K562 (cell line): Measurements from ENCODE around the gene TNIP1. TPM values are rescaled to one million over a fixed set of nuclear protein-coding genes. Genes with fewer than 3 reads are reported as not detected.
A peak's percentile ranks its signal among the peaks of the same experiment; 100 is the strongest.

Source experiments
- AFF4 ChIP-seq: sonication (generic); formaldehyde crosslinking; IDR thresholded peaks from 2 replicates; pipeline ENCODE4 v1.8.0; 2023; ENCODE audit warnings: mild to moderate bottlenecking, missing genetic modification reagents
- FOS ChIP-seq: IDR thresholded peaks from 3 replicates; pipeline ENCODE4 v1.6.1; 2011; ENCODE audit not compliant: insufficient read length; ENCODE audit errors: extremely low read depth
- FOXP1 ChIP-seq: sonication (generic); formaldehyde crosslinking; IDR thresholded peaks from 2 replicates; pipeline ENCODE4 v1.8.0; 2022; ENCODE audit warnings: mild to moderate bottlenecking, missing genetic modification reagents
- HMG20B ChIP-seq: fragments of 250-450 bp; sonication (Bioruptor Pico); IDR thresholded peaks from 2 replicates; pipeline ENCODE4 v1.5.0; 2021; ENCODE audit warnings: mild to moderate bottlenecking
- MTA2 ChIP-seq: fragments of 450-650 bp; IDR thresholded peaks from 2 replicates; pipeline ENCODE4 v1.6.1; 2016; ENCODE audit warnings: low read depth
- NFRKB ChIP-seq: fragments of 450-650 bp; IDR thresholded peaks from 2 replicates; pipeline ENCODE4 v1.6.1; 2016; ENCODE audit warnings: low read depth
- POLR2H ChIP-seq: IDR thresholded peaks from 2 replicates; pipeline ENCODE4 v1.6.1; 2016; ENCODE audit warnings: missing genetic modification characterization, low read depth, mild to moderate bottlenecking, control low read depth, missing compliant biosample characterization, moderate library complexity
- SUPT5H ChIP-seq: fragments of 450-650 bp; IDR thresholded peaks from 2 replicates; pipeline ENCODE4 v1.6.1; 2016
- TARDBP ChIP-seq: fragments of 450-650 bp; IDR thresholded peaks from 2 replicates; pipeline ENCODE4 v1.6.1; 2016
- TCF3 ChIP-seq: sonication (generic); formaldehyde crosslinking; IDR thresholded peaks from 2 replicates; pipeline ENCODE4 v1.4.0; 2020; ENCODE audit warnings: mild to moderate bottlenecking, missing genetic modification reagents
- ZNF644 ChIP-seq: fragments of 200-800 bp; sonication (Bioruptor generic); IDR thresholded peaks from 2 replicates; pipeline ENCODE4 v1.6.1; 2016; ENCODE audit warnings: low read depth, missing genetic modification characterization, missing compliant biosample characterization
- ZNF655 ChIP-seq: fragments of 250-450 bp; sonication (Bioruptor Pico); IDR thresholded peaks from 2 replicates; pipeline ENCODE4 v1.5.0; 2021
- polyA plus RNA-seq, 8 experiments: library from polyadenylated mRNA; depleted of rRNA in 4 of 8; stranded (reverse) in 5 of 8; unstranded in 3 of 8; fragments of >200 nt; fragmentation: Nextera tagmentation in 2 of 8; fragmentation: Illumina TruSeq in 1 of 8; extraction: Ambion mirVana in 2 of 8; extraction: Trizol in 1 of 8; gene quantifications; 2 replicates each; pipeline versions ENCODE4 v1.2.1 to v1.2.3, GENCODE V29; 2011 to 2014; ENCODE audit warnings: inconsistent platforms in 1 of 8, missing spikeins in 1 of 8
- total RNA-seq, 7 experiments: library from RNA; depleted of rRNA in 6 of 7; stranded (reverse); fragments of >200 nt in 6 of 7; fragmentation: Illumina TruSeq in 2 of 7; extraction: Trizol in 2 of 7; gene quantifications; 2 replicates each; pipeline versions ENCODE4 v1.2.1 to v1.2.3, GENCODE V29; 2011 to 2021; ENCODE audit warnings: low replicate concordance in 1 of 7
- TF ChIP-seq, protein P1 (sequence below): fragments of 200-400 bp; formaldehyde crosslinking; IDR thresholded peaks from 2 replicates; pipeline ENCODE4 v1.6.1; 2017; ENCODE audit warnings: mild to moderate bottlenecking, low read depth, low read length, moderate library complexity
- TF ChIP-seq, protein P2 (sequence below): fragments of 450-650 bp; formaldehyde crosslinking; IDR thresholded peaks from 2 replicates; pipeline ENCODE4 v1.4.0; 2020; ENCODE audit warnings: mild to moderate bottlenecking, moderate library complexity
- TF ChIP-seq, protein P3 (sequence below): sonication (generic); formaldehyde crosslinking; IDR thresholded peaks from 2 replicates; pipeline ENCODE4 v1.9.0; 2022; ENCODE audit warnings: mild to moderate bottlenecking, missing genetic modification reagents

TNIP1 gene
- total and polyA plus RNA-seq, 9 of the 15 experiments (the other 6 are each of a cell fraction or from before 2014, with no cell fraction given), result 0.46 to 41.0 (median 24.6) TPM

DNA sequence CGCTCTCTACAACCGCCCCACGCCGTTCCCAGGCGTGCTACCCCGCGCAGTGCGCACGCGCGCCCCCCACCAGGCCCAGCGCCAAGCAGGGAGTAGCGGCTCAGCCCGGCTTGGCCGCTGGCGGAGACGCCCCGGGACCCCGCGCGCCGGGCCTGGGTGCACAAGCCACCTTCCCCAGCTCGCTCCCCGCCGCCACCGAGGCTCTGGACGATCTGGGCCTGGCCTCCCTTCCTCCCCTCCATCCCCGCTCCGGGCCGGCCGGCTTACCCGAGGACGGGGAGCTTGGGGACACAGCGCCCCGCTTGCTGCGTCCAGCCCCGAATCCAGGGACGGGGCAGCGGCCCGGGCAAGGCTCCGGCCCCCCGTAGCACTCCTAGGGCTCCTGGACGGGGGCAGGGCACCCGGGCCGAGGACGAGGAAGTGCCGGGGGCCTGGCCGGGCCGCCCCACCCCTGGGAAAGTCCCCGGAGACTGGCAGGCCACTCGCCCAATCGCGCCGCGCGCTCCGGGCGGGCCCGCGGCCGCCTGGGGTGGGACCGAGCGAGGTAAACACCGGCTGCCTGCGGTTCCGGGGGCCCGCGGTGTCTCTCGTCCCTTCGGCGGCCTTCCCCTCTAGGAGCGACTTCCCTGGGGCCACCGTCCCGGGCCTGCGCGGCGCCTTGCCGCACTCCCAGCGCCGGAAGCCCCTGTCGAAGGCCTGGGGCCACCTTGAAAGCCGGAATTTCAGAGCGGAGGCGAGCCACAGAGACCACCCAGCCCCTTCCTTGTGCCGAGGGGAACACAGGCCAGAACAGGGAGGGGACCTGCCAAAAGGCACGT is at the start of gene TNIP1 (continued):
- TF ChIP-seq, protein P1, sequence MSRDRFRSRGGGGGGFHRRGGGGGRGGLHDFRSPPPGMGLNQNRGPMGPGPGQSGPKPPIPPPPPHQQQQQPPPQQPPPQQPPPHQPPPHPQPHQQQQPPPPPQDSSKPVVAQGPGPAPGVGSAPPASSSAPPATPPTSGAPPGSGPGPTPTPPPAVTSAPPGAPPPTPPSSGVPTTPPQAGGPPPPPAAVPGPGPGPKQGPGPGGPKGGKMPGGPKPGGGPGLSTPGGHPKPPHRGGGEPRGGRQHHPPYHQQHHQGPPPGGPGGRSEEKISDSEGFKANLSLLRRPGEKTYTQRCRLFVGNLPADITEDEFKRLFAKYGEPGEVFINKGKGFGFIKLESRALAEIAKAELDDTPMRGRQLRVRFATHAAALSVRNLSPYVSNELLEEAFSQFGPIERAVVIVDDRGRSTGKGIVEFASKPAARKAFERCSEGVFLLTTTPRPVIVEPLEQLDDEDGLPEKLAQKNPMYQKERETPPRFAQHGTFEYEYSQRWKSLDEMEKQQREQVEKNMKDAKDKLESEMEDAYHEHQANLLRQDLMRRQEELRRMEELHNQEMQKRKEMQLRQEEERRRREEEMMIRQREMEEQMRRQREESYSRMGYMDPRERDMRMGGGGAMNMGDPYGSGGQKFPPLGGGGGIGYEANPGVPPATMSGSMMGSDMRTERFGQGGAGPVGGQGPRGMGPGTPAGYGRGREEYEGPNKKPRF, result no peak
- TF ChIP-seq TARDBP (peak; percentile 69; the same call in 1 of the 2 replicates), FOXP1 (CRISPR knock-in tag) (peak; percentile 84), SUPT5H (peak; percentile 82), AFF4 (CRISPR knock-in tag) (peak; percentile 93), MTA2 (no peak), FOS (peak; percentile 73), ZNF655 (no peak), ZNF644 (tag) (peak; percentile 45; the same call in 1 of the 2 replicates), TCF3 (no peak), HMG20B (CRISPR knock-in tag) (no peak), NFRKB (peak; percentile 63; the same call in 1 of the 2 replicates), POLR2H (tag) (0 out of 2 replicates have a peak, but pooled peaks have one; percentile 11)
- TF ChIP-seq, protein P2, sequence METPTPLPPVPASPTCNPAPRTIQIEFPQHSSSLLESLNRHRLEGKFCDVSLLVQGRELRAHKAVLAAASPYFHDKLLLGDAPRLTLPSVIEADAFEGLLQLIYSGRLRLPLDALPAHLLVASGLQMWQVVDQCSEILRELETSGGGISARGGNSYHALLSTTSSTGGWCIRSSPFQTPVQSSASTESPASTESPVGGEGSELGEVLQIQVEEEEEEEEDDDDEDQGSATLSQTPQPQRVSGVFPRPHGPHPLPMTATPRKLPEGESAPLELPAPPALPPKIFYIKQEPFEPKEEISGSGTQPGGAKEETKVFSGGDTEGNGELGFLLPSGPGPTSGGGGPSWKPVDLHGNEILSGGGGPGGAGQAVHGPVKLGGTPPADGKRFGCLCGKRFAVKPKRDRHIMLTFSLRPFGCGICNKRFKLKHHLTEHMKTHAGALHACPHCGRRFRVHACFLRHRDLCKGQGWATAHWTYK (CRISPR knock-in tag), result 0 out of 2 replicates have a peak, but pooled peaks have one; percentile 44
- TF ChIP-seq, protein P3, sequence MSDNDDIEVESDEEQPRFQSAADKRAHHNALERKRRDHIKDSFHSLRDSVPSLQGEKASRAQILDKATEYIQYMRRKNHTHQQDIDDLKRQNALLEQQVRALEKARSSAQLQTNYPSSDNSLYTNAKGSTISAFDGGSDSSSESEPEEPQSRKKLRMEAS (CRISPR knock-in tag), result peak; percentile 57; the same call in 1 of the 2 replicates
